Thymus (tissue), 11 donors: ENCODE data around the gene MTM1. TPM values are rescaled to one million over a fixed set of nuclear protein-coding genes. Genes with fewer than 3 reads are reported as not detected.

Source experiments
- DNase-seq, 9 donors: peaks; one replicate each; pipeline ENCODE4 v3.0.0-alpha.2; 2013; ENCODE audit warnings: low spot score in 9 of 9, low read depth in 6 of 9, missing footprints in 1 of 9
- H3K27ac ChIP-seq, 2 donors: one replicate each; pipeline ENCODE4 v1.5.1; 2013; ENCODE audit warnings: control low read depth in 1 of 2, low read depth in 1 of 2, low read length in 1 of 2, mild to moderate bottlenecking in 1 of 2, moderate library complexity in 1 of 2
- H3K27me3 ChIP-seq, 2 donors: one replicate each; pipeline ENCODE4 v1.5.1; 2013; ENCODE audit warnings: low read length in 1 of 2; ENCODE audit not compliant: control insufficient read depth in 2 of 2, insufficient read depth in 1 of 2
- H3K36me3 ChIP-seq, 2 donors: one replicate each; pipeline ENCODE4 v1.5.1; 2013; ENCODE audit warnings: low read length in 1 of 2, mild to moderate bottlenecking in 1 of 2, moderate library complexity in 1 of 2; ENCODE audit not compliant: control insufficient read depth in 2 of 2, insufficient read depth in 2 of 2
- H3K4me1 ChIP-seq, 2 donors: one replicate each; pipeline ENCODE4 v1.5.1; 2013; ENCODE audit warnings: low read length in 2 of 2; ENCODE audit not compliant: control insufficient read depth in 2 of 2, insufficient read depth in 2 of 2
- H3K4me3 ChIP-seq, 2 donors: one replicate each; pipeline ENCODE4 v1.5.1; 2013; ENCODE audit warnings: low read length in 2 of 2, control low read depth in 1 of 2, mild to moderate bottlenecking in 1 of 2
- H3K9me3 ChIP-seq, 2 donors: one replicate each; pipeline ENCODE4 v1.5.1; 2013; ENCODE audit warnings: low read length in 1 of 2, mild to moderate bottlenecking in 1 of 2; ENCODE audit not compliant: control insufficient read depth in 2 of 2, insufficient read depth in 1 of 2
- WGBS: extraction: QIAGEN DNeasy Blood & Tissue Kit; methylation state at CpG from one replicate; pipeline ENCODE4 v1.1.7; 2013; 5-methylcytosine and 5-hydroxymethylcytosine counted together
- polyA plus RNA-seq: library from polyadenylated mRNA; stranded (reverse); fragments of 200-250 nt; gene quantifications from one replicate; pipeline ENCODE4 v1.2.3, GENCODE V29; 2013
- total RNA-seq: library from RNA; stranded (reverse); fragments of 120-200 nt; gene quantifications from one replicate; pipeline ENCODE4 v1.2.4, GENCODE V29; 2013
- donor health status: healthy.

The MTM1 gene
- total and polyA plus RNA-seq, 2 donors: 8.9 to 10.8 TPM

DNA sequence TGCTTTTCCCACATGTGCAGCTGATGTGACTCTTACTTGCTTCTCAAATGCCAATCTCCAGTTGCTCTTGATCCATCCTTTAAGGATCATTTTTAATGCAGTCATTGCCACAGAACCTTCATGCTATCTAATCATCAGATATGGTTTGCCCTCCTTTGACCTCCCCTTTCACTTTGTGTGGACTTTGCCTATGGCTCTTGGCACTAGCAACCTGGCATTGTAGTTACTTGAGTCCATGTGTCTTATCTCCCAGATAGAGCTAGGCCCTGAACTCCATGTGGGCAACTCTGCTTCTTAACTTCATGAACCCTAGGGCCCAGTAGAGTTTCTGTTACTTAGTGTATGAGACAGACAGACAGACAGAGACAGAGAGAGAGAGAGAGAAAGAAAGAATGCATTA is 41.6 kb downstream of the MTM1 start:
- Histone ChIP-seq H3K4me3 (no peak overlapping the region), H3K27me3 (no peaks in the 10 kb centered on the region), H3K9me3 (no peaks in the 10 kb centered on the region), H3K27ac (no peak overlapping the region), H3K4me1 (no peaks in the 10 kb centered on the region), H3K36me3 (peaks cover 0 to 7% of the 10 kb centered on the region in 2 donors)
- no peak for DNase-seq

- H3K9me3 ChIP-seq: no peaks in the 10 kb centered on the region
- WGBS: 97% methylated on average over 2 of the region's 2 CpGs
- H3K27ac ChIP-seq: no peak overlapping the region
- no peaks in the 10 kb centered on the region for H3K27me3 ChIP-seq
- H3K4me3 ChIP-seq: no peak overlapping the region
- peaks cover 0 to 7% of the 10 kb centered on the region in 2 donors for H3K36me3 ChIP-seq
- DNase-seq: no peak
- H3K4me1 ChIP-seq: no peaks in the 10 kb centered on the region
Observed at GRCh38 chrX:150610446-150610845, 42.0 kb downstream of the MTM1 start.

DNA sequence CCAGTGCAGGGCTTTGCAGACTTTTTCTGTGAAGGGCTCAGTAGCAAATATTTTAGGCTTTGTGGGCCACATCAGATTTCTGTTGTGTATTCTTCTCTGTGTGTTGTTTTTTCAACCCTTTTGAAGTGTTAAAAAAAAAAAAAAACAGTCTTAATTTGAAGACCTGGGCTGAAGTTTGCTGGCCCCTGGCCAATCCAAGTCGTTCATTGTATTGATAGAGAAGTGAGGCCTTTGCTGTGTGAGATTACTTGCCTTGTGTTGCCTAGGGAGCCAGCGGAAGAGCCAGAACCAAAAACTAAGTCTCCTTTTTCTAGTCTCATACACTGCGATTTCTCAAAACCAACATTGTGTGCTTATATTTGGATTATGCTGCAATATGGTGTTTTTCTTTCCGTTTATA is 46.9 kb downstream of the MTM1 start:
- H3K36me3 ChIP-seq: peaks cover 0 to 13% of the 10 kb centered on the region in 2 donors
- 94% methylated on average over 4 of the region's 4 CpGs for WGBS

DNA sequence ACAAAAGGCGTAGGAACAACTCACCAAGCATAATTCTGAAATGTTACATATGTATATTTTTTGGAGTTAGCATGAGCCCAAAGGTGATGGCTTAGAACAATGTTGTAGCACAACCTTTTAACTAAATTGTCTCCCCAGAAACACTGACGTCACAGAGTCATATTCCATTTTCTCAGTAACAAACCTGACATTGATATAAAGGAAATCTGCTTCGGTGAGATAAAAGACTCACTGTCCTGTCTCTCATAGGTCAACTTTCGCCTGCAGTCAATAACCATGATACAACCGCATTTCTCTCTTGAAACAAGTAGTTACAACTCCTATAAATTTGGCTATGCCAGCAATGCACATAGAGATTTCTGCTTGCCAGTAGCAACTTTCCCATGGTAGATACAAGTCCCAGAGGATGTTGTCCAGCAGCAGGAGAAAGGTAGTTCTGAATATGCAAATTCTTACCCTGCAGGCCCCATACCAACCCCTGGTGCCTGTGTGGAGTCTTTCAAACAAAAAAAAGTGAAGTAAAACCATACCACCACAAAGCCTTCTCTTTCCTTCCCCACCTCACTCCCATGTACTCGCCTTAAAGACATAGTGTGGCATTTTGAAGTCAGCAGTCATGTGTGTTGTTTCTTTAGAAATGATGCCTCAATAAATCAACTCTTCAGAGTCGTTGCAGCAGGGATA is 47.9 kb downstream of the MTM1 start:
- DNase-seq: no peak
- H3K9me3 ChIP-seq: no peaks in the 10 kb centered on the region
- no peak overlapping the region for H3K4me3 ChIP-seq
- no peak overlapping the region for H3K27ac ChIP-seq
- no peaks in the 10 kb centered on the region for H3K27me3 ChIP-seq
- H3K4me1 ChIP-seq: peaks cover 0 to 3% of the 10 kb centered on the region in 2 donors
- 93% methylated on average over 7 of the region's 7 CpGs for WGBS
- peaks cover 0 to 13% of the 10 kb centered on the region in 2 donors for H3K36me3 ChIP-seq

More for the DNA sequence above, 46.9 kb downstream of the MTM1 start:
- no peaks in the 10 kb centered on the region for H3K9me3 ChIP-seq
- DNase-seq: no peak
- H3K27me3 ChIP-seq: no peaks in the 10 kb centered on the region
- H3K27ac ChIP-seq: no peak overlapping the region
- H3K4me1 ChIP-seq: peaks cover 0 to 3% of the 10 kb centered on the region in 2 donors
- H3K4me3 ChIP-seq: no peak overlapping the region

DNA sequence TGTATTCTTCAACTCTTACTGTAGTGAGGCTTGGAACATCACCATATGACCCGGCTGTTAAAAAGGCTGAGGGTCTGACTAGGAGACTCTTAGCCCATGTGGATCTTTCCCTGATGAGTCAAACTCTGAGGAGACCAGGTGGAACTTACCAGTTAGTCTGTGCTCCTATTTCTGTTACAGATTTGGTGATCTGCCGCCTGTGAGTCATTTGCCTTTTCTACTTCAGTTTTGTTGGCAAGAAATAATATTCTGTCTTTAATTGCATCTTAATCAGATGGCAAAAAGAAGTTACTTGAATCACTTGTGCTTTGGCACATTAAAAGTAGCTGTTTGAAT is 48.4 kb downstream of the MTM1 start:
- H3K27ac ChIP-seq: no peak overlapping the region
- DNase-seq: no peak
- H3K27me3 ChIP-seq: no peaks in the 10 kb centered on the region
- WGBS: 99% methylated on average over 2 of the region's 2 CpGs
- no peaks in the 10 kb centered on the region for H3K9me3 ChIP-seq
- peaks cover 0 to 13% of the 10 kb centered on the region in 2 donors for H3K36me3 ChIP-seq
- H3K4me1 ChIP-seq: peaks cover 0 to 3% of the 10 kb centered on the region in 2 donors
- no peak overlapping the region for H3K4me3 ChIP-seq

- Histone ChIP-seq H3K27me3 (no peaks in the 10 kb centered on the region), H3K36me3 (peaks cover 0 to 6% of the 10 kb centered on the region in 2 donors), H3K9me3 (no peaks in the 10 kb centered on the region), H3K4me1 (peaks cover 5 to 26% of the 10 kb centered on the region in 2 donors), H3K27ac (no peak overlapping the region), H3K4me3 (no peak overlapping the region)
- DNase-seq: no peak
- 93% methylated on average over 2 of the region's 2 CpGs for WGBS
Observed at GRCh38 chrX:150621652-150622051, 53.2 kb downstream of the MTM1 start.

GRCh38 chrX:150623583-150623982 is 55.2 kb downstream of the MTM1 start:
- Histone ChIP-seq H3K27me3 (no peaks in the 10 kb centered on the region), H3K27ac (no peak overlapping the region), H3K9me3 (no peaks in the 10 kb centered on the region), H3K4me3 (no peak overlapping the region), H3K4me1 (peaks cover 9 to 40% of the 10 kb centered on the region in 2 donors), H3K36me3 (peaks cover 0 to 4% of the 10 kb centered on the region in 2 donors)
- no peak for DNase-seq

- Histone ChIP-seq H3K9me3 (no peaks in the 10 kb centered on the region), H3K36me3 (peaks cover 0 to 7% of the 10 kb centered on the region in 2 donors)
- 95% methylated on average over 6 of the region's 6 CpGs for WGBS
Observed at GRCh38 chrX:150625097-150625496, 56.7 kb downstream of the MTM1 start.

DNA sequence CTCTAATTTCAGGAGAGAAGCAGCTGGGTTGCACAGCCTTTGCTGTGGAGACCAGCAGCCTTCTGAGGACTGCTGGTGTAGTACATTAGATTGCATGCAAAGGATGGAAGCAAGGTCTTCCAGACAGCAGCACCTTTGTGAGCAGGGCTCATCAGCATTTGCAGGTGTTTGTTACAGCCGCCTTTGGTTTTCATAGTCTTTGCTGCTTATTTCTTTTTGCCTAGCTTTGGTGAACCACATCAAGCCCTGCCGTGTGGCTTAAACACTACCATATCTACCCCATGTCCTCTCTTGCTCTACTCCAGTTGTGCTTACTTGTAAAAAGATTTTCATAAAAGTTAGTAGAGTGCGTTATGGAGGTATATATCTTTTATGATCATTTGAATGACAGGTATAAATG is 57.5 kb downstream of the MTM1 start:
- Histone ChIP-seq H3K9me3 (no peaks in the 10 kb centered on the region), H3K36me3 (peaks cover 0 to 4% of the 10 kb centered on the region in 2 donors), H3K27me3 (no peaks in the 10 kb centered on the region), H3K27ac (no peak overlapping the region), H3K4me1 (peaks cover 9 to 39% of the 10 kb centered on the region in 2 donors), H3K4me3 (no peak overlapping the region)
- peak; percentile 33 to 86 (median 51) for DNase-seq
- 9% methylated on average over 3 of the region's 3 CpGs for WGBS

More at GRCh38 chrX:150625097-150625496, 56.7 kb downstream of the MTM1 start:
- Histone ChIP-seq H3K4me3 (no peak overlapping the region), H3K27ac (no peak overlapping the region), H3K4me1 (peaks cover 9 to 39% of the 10 kb centered on the region in 2 donors), H3K27me3 (no peaks in the 10 kb centered on the region)
- DNase-seq: no peak
